A204.1 (cell line): ENCODE results near the gene EDNRA.

ENCODE experiments used
- FAIRE-seq: peaks from 2 replicates; lab custom pipeline; 2012; peaks lifted over from hg19 to GRCh38; lab: Jason Lieb, UNC

Gene EDNRA

GRCh38 chr4:147542229-147542990, 61.5 kb downstream of the EDNRA start:
- no peak for FAIRE-seq

GRCh38 chr4:147543034-147543433, 62.1 kb downstream of the EDNRA start:
- FAIRE-seq = no peak

GRCh38 chr4:147546349-147546748, 65.5 kb downstream of the EDNRA start:
- no peak for FAIRE-seq

- FAIRE-seq = no peak
Measured at GRCh38 chr4:147547314-147548056, 66.6 kb downstream of the EDNRA start.

- no peak for FAIRE-seq
Measured at GRCh38 chr4:147548256-147548655, 67.4 kb downstream of the EDNRA start.

GRCh38 chr4:147550626-147551246, 69.8 kb downstream of the EDNRA start:
- FAIRE-seq = no peak

GRCh38 chr4:147560625-147561024, 79.7 kb downstream of the EDNRA start:
- no peak for FAIRE-seq

GRCh38 chr4:147566762-147567161, 85.9 kb downstream of the EDNRA start:
- FAIRE-seq = no peak

GRCh38 chr4:147567276-147567675, 86.4 kb downstream of the EDNRA start:
- FAIRE-seq = no peak

- FAIRE-seq = no peak
Measured at GRCh38 chr4:147570616-147571015, 89.7 kb downstream of the EDNRA start.

GRCh38 chr4:147571036-147571770, 90.3 kb downstream of the EDNRA start:
- no peak for FAIRE-seq

- no peak for FAIRE-seq
Measured at GRCh38 chr4:147576084-147576483, 95.2 kb downstream of the EDNRA start.

- FAIRE-seq = no peak
Measured at GRCh38 chr4:147578051-147578476, 97.2 kb downstream of the EDNRA start.

- no peak for FAIRE-seq
Measured at GRCh38 chr4:147578593-147578992, 97.7 kb downstream of the EDNRA start.

- no peak for FAIRE-seq
Measured at GRCh38 chr4:147580396-147580795, 99.5 kb downstream of the EDNRA start.

GRCh38 chr4:147581606-147582350, 100.9 kb downstream of the EDNRA start:
- no peak for FAIRE-seq

- no peak for FAIRE-seq
Measured at GRCh38 chr4:147582386-147583060, 101.6 kb downstream of the EDNRA start.

GRCh38 chr4:147583876-147584275, 103.0 kb downstream of the EDNRA start:
- no peak for FAIRE-seq

GRCh38 chr4:147586032-147586431, 105.1 kb downstream of the EDNRA start:
- FAIRE-seq = no peak

- FAIRE-seq = no peak
Measured at GRCh38 chr4:147586637-147587036, 105.7 kb downstream of the EDNRA start.

GRCh38 chr4:147587041-147587440, 106.1 kb downstream of the EDNRA start:
- no peak for FAIRE-seq
